GM06990 (cell line): ENCODE measurements around the gene SHE.

ENCODE experiments used
- DNase-seq: peaks from one replicate; pipeline ENCODE4 v3.0.0-alpha.2; 2011; ENCODE audit not compliant: insufficient read length; ENCODE audit errors: extremely low read depth
- H3K27me3 ChIP-seq: replicated peaks from 2 replicates; pipeline ENCODE4 v1.6.0; 2011; ENCODE audit warnings: low read length; ENCODE audit not compliant: control insufficient read depth, insufficient read depth
- H3K36me3 ChIP-seq: 2 replicates; pipeline ENCODE4 v1.5.1; 2011; ENCODE audit warnings: low read length; ENCODE audit not compliant: control insufficient read depth, insufficient read depth
- H3K4me3 ChIP-seq: replicated peaks from 2 replicates; pipeline ENCODE4 v1.5.1; 2011; ENCODE audit warnings: low read depth, mild to moderate bottlenecking, control low read depth, low read length
- CTCF ChIP-seq: IDR thresholded peaks from 2 replicates; pipeline ENCODE4 v1.5.1; 2011; ENCODE audit warnings: low read length, control low read depth, mild to moderate bottlenecking, inconsistent platforms; ENCODE audit not compliant: insufficient read depth, poor library complexity, severe bottlenecking

The SHE gene

GRCh38 chr1:154453161-154453560 is 49.1 kb downstream of the SHE start:
- no peak for TF ChIP-seq CTCF
- Histone ChIP-seq H3K27me3 (no peaks in the 10 kb centered on the region), H3K4me3 (no peak overlapping the region), H3K36me3 (no peaks in the 10 kb centered on the region; the same call in 1 of the 2 replicates)
- DNase-seq: no peak

GRCh38 chr1:154448331-154448811 is 53.8 kb downstream of the SHE start:
- Histone ChIP-seq H3K36me3 (no peaks in the 10 kb centered on the region; the same call in 1 of the 2 replicates), H3K27me3 (no peaks in the 10 kb centered on the region), H3K4me3 (no peak overlapping the region)
- no peak for DNase-seq
- TF ChIP-seq CTCF: no peak

- DNase-seq: no peak
- H3K4me3 ChIP-seq: no peak overlapping the region
- H3K36me3 ChIP-seq: no peaks in the 10 kb centered on the region; the same call in 1 of the 2 replicates
- no peak for TF ChIP-seq CTCF
- H3K27me3 ChIP-seq: no peaks in the 10 kb centered on the region
These were observed 55.4 kb downstream of the SHE start for GRCh38 chr1:154446789-154447188.

- Histone ChIP-seq H3K4me3 (no peak overlapping the region), H3K27me3 (no peaks in the 10 kb centered on the region), H3K36me3 (no peaks in the 10 kb centered on the region; the same call in 1 of the 2 replicates)
- DNase-seq: no peak
- no peak for TF ChIP-seq CTCF
These were observed 55.9 kb downstream of the SHE start for GRCh38 chr1:154446292-154446691.

GRCh38 chr1:154445040-154445472 is 57.2 kb downstream of the SHE start:
- no peak overlapping the region for H3K4me3 ChIP-seq
- no peak for TF ChIP-seq CTCF
- H3K36me3 ChIP-seq: no peaks in the 10 kb centered on the region
- DNase-seq: peak; percentile 77
- H3K27me3 ChIP-seq: no peaks in the 10 kb centered on the region

- H3K4me3 ChIP-seq: no peak overlapping the region
- H3K36me3 ChIP-seq: no peaks in the 10 kb centered on the region
- DNase-seq: no peak
- TF ChIP-seq CTCF: no peak
- H3K27me3 ChIP-seq: no peaks in the 10 kb centered on the region
These were observed 58.8 kb downstream of the SHE start for GRCh38 chr1:154443274-154444013.
